DOHH2 (cell line): Measurements from ENCODE around the gene ANKMY1.

ENCODE experiments used
- CTCF ChIP-seq: fragments of 200-600 bp; sonication (generic); IDR thresholded peaks from one replicate; pipeline ENCODE4 v1.5.1; 2014; ENCODE audit warnings: antibody characterized with exemption, mild to moderate bottlenecking, low read depth, low read length; ENCODE audit not compliant: poor library complexity, severe bottlenecking
- EZH2phosphoT487 ChIP-seq: fragments of 200-600 bp; sonication (generic); IDR thresholded peaks from 2 replicates; pipeline ENCODE4 v1.6.1; 2017; ENCODE audit warnings: borderline replicate concordance, mild to moderate bottlenecking, antibody characterized with exemption, low read length, moderate library complexity, mixed read lengths

- TF ChIP-seq CTCF (no peak), EZH2phosphoT487 (no peak)
Measured at GRCh38 chr2:240551811-240552210, 6.0 kb downstream of the ANKMY1 start.
